ENCODE results near the gene TBXAS1.

TBXAS1 gene

GRCh38 chr7:140067052-140067451 lies 238.0 kb downstream of the TBXAS1 start:
- Histone ChIP-seq H3K4me3 (no peak overlapping the region), H3K27ac (no peak overlapping the region)
- no peak for DNase-seq (ENCODE audit: low spot score)
- TF ChIP-seq, protein P1, sequence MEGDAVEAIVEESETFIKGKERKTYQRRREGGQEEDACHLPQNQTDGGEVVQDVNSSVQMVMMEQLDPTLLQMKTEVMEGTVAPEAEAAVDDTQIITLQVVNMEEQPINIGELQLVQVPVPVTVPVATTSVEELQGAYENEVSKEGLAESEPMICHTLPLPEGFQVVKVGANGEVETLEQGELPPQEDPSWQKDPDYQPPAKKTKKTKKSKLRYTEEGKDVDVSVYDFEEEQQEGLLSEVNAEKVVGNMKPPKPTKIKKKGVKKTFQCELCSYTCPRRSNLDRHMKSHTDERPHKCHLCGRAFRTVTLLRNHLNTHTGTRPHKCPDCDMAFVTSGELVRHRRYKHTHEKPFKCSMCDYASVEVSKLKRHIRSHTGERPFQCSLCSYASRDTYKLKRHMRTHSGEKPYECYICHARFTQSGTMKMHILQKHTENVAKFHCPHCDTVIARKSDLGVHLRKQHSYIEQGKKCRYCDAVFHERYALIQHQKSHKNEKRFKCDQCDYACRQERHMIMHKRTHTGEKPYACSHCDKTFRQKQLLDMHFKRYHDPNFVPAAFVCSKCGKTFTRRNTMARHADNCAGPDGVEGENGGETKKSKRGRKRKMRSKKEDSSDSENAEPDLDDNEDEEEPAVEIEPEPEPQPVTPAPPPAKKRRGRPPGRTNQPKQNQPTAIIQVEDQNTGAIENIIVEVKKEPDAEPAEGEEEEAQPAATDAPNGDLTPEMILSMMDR (IDR thresholded peaks at IDR 0.05) = no peak

GRCh38 chr7:140068033-140068432 lies 239.0 kb downstream of the TBXAS1 start:
- TF ChIP-seq, protein P1 (IDR thresholded peaks at IDR 0.05) = no peak

GRCh38 chr7:140069298-140069949 lies 240.4 kb downstream of the TBXAS1 start:
- H3K4me3 ChIP-seq = no peak overlapping the region

More at GRCh38 chr7:140068033-140068432, 239.0 kb downstream of the TBXAS1 start:
- no peak for DNase-seq (ENCODE audit: low spot score)
- Histone ChIP-seq H3K4me3 (no peak overlapping the region), H3K27ac (no peak overlapping the region)

More at GRCh38 chr7:140069298-140069949, 240.4 kb downstream of the TBXAS1 start:
- TF ChIP-seq, protein P1 (IDR thresholded peaks at IDR 0.05) = no peak
- DNase-seq (ENCODE audit: low spot score) = no peak
- no peak overlapping the region for H3K27ac ChIP-seq

Measured in coronary artery (tissue), 2 donors.